Activated CD4-positive, alpha-beta T cell treated with anti-CD3 and anti-CD28 coated beads, Interleukin-2, amount 10 ng/mL, durations not matched to agents 24 days and 14 days (primary cell): Measurements from ENCODE around the gene TMEM40. TPM values are rescaled to one million over a fixed set of nuclear protein-coding genes. Genes with fewer than 3 reads are reported as not detected.
"Not testable (repeated sequence)": the region's sequence is repeated elsewhere in the genome, so short reads cannot be mapped to it uniquely, and the experiment has no call there.

Experiments
- DNase-seq: peaks from one replicate; pipeline ENCODE4 v3.0.0; 2022
- H3K27ac Mint-ChIP-seq: one replicate; pipeline ENCODE4 v1.8.0; 2022; ENCODE audit warnings: mild to moderate bottlenecking, mixed read lengths
- H3K27me3 Mint-ChIP-seq: one replicate; pipeline ENCODE4 v1.8.0; 2022; ENCODE audit warnings: mixed read lengths
- H3K36me3 Mint-ChIP-seq: one replicate; pipeline ENCODE4 v1.8.0; 2022; ENCODE audit warnings: low read depth, mild to moderate bottlenecking, mixed read lengths
- H3K4me1 Mint-ChIP-seq: one replicate; pipeline ENCODE4 v1.8.0; 2021; ENCODE audit warnings: mixed read lengths
- H3K4me3 Mint-ChIP-seq: one replicate; pipeline ENCODE4 v1.8.0; 2022; ENCODE audit warnings: mild to moderate bottlenecking, moderate library complexity, mixed read lengths
- H3K9me3 Mint-ChIP-seq: one replicate; pipeline ENCODE4 v1.8.0; 2021; ENCODE audit warnings: mixed read lengths
- intact Hi-C: fragments of 100-400 bp; cut with micrococcal nuclease; formaldehyde crosslinking; loops from one replicate; pipeline ENCODE4 v1.15.1; 2023
- total RNA-seq: library from RNA; stranded (reverse); gene quantifications from 2 replicates; pipeline ENCODE4 v1.2.3, GENCODE V29; 2022

TMEM40 gene
- total RNA-seq, 1 donor from 2014 or later = not detected

GRCh38 chr3:12791430-12791829 is 32.4 kb upstream of the TMEM40 start:
- H3K27me3 Mint-ChIP-seq = peaks cover 21% of the 10 kb centered on the region

DNA sequence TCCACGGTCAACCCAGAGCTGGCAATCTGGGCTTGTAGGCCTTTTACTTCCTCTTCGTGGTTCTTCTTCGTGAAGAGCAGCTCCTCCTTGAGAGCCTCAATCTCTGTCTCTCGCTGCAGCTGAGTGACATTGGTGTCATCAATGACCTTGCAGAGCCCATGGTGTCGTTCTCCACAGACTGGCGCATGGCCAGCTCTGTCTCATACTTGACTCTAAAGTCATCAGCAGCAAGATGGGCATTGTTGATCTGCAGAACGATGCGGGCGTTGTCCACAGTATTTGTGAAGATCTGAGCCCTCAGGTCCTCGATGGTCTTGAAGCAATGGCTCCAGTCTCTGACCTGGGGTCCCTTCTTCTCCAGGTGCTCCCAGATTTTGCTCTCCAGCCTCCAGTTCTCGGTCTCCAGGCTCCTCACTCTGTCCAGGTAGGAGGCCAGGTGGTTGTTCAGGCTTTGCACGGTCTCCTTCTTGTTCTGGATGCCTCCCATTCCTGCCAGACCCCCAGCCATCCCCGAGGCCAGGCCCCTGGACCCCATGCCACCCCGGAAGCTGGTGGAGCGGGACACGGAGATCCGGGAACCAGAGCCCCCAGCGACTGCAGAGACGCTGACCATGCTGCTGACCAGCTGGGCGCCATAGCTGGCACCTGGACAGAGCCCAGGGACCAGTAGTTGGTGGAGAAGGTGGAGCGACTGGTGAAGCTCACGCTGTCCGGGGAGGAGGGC is 29.1 kb upstream of the TMEM40 start:
- not testable (repeated sequence) for H3K4me3 Mint-ChIP-seq, H3K27ac Mint-ChIP-seq, H3K36me3 Mint-ChIP-seq, DNase-seq, H3K9me3 Mint-ChIP-seq, H3K4me1 Mint-ChIP-seq
- intact Hi-C loops = loop anchor here (5.0 kb wide), 1 partner anchor 104 kb away; no protein-coding TSS in a partner anchor
- H3K27me3 Mint-ChIP-seq = peaks cover 17% of the 10 kb centered on the region

More at GRCh38 chr3:12791430-12791829, 32.4 kb upstream of the TMEM40 start:
- H3K4me3 Mint-ChIP-seq = no peak overlapping the region
- no peak overlapping the region for H3K27ac Mint-ChIP-seq
- no peaks in the 10 kb centered on the region for H3K36me3 Mint-ChIP-seq
- peaks cover 3% of the 10 kb centered on the region for H3K4me1 Mint-ChIP-seq
- intact Hi-C loops = no loop called here
- no peaks in the 10 kb centered on the region for H3K9me3 Mint-ChIP-seq
- DNase-seq = no peak

GRCh38 chr3:12787346-12787745 is 28.3 kb upstream of the TMEM40 start:
- not testable (repeated sequence) for H3K36me3 Mint-ChIP-seq, H3K4me3 Mint-ChIP-seq
- intact Hi-C loops = loop anchor here (5.0 kb wide), 1 partner anchor 105 kb away; no protein-coding TSS in a partner anchor

DNA sequence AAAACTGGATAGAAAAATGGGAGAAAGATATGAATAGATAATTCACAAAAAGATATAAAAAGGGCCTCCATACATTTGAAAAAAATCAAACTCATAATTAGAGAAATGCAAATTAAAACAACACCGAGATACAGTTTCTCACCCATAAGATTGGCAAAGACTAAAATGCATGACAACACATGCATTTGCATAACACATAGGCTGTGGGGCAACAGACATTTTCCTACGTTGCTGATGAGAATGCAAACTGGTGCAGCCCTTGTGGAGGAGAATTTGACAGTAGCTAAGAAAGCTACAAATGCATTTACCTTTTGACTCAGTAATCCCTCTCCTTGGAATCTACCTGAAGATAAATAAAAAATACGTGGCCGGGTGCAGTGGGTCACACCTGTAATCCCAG is 26.0 kb upstream of the TMEM40 start:
- Mint-ChIP-seq H3K9me3 (no peaks in the 10 kb centered on the region), H3K27ac (no peak overlapping the region), H3K27me3 (peaks cover 24% of the 10 kb centered on the region), H3K4me3 (no peak overlapping the region), H3K4me1 (no peaks in the 10 kb centered on the region), H3K36me3 (no peaks in the 10 kb centered on the region)
- no peak for DNase-seq
- intact Hi-C loops = loop anchor here (5.0 kb wide), 1 partner anchor 107 kb away; no protein-coding TSS in a partner anchor

More at GRCh38 chr3:12787346-12787745, 28.3 kb upstream of the TMEM40 start:
- not testable (repeated sequence) for H3K9me3 Mint-ChIP-seq, H3K27ac Mint-ChIP-seq, H3K4me1 Mint-ChIP-seq
- DNase-seq = peak; percentile 82
- peaks cover 21% of the 10 kb centered on the region for H3K27me3 Mint-ChIP-seq

DNA sequence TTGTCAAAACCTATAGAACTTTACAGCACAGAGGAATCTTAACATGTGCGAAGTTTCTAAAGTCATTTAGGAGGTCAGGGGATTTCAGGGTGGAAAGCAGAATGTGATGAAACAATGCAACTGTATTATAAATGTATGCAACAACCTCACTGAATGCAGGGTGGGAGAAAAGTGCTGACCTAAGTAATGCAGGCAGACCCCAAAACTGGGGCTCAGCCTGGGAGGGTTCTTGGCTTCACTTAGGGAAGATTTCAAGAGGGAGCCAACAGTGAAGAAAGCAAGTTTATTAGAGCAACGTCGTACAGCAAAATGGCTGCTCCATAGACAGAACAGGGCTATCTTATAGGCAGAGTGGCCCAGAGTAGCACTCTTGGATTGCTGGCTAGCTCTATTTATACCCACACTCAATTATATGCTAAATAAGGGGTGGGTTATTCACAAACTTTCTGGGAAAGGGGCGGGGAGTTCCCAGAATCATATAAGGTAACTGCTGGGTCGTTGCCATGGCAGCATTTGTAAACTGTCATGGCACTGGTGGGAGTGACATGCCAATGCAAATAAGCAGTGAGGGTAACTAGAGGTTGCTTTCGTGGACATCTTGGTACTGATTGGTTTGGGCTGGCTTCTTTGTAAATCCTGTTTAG is 23.2 kb upstream of the TMEM40 start:
- intact Hi-C loops = no loop called here

GRCh38 chr3:12780751-12781150 is 21.7 kb upstream of the TMEM40 start:
- Mint-ChIP-seq H3K27ac (no peak overlapping the region), H3K4me1 (no peaks in the 10 kb centered on the region), H3K4me3 (no peak overlapping the region), H3K36me3 (no peaks in the 10 kb centered on the region), H3K27me3 (peaks cover 22% of the 10 kb centered on the region), H3K9me3 (no peaks in the 10 kb centered on the region)
- no peak for DNase-seq
- intact Hi-C loops = no loop called here

More for the DNA sequence above, 23.2 kb upstream of the TMEM40 start:
- Mint-ChIP-seq H3K4me3 (no peak overlapping the region), H3K27me3 (peaks cover 26% of the 10 kb centered on the region), H3K36me3 (no peaks in the 10 kb centered on the region), H3K27ac (no peak overlapping the region), H3K9me3 (no peaks in the 10 kb centered on the region), H3K4me1 (no peaks in the 10 kb centered on the region)
- DNase-seq = no peak

GRCh38 chr3:12777171-12777570 is 18.1 kb upstream of the TMEM40 start:
- H3K9me3 Mint-ChIP-seq = no peaks in the 10 kb centered on the region
- no peak for DNase-seq
- H3K27me3 Mint-ChIP-seq = peaks cover 15% of the 10 kb centered on the region
- H3K4me3 Mint-ChIP-seq = no peak overlapping the region
- no peaks in the 10 kb centered on the region for H3K36me3 Mint-ChIP-seq
- no peak overlapping the region for H3K27ac Mint-ChIP-seq
- peaks cover 6% of the 10 kb centered on the region for H3K4me1 Mint-ChIP-seq
- intact Hi-C loops = no loop called here

DNA sequence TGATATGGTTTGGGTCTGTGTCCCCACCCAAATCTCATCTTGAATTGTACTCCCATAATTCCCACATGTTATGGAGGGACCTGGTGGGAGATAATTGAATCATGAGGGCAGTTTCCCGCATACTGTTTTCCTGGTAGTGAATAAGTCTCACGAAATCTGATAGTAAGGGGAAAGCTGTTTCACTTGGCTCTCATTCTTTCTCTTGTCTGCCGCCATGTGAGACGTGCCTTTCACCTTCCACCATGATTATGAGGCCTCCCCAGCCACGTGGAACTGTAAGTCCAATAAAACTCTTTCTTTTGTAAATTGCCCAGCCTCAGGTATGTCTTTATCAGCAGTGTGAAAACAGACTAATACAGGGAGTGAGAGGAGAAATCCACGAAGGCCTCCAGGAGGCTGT is 16.9 kb upstream of the TMEM40 start:
- H3K36me3 Mint-ChIP-seq, intact Hi-C loops, H3K4me3 Mint-ChIP-seq, DNase-seq, H3K27ac Mint-ChIP-seq, H3K4me1 Mint-ChIP-seq, H3K9me3 Mint-ChIP-seq: not testable (repeated sequence)
- peaks cover 17% of the 10 kb centered on the region for H3K27me3 Mint-ChIP-seq

DNA sequence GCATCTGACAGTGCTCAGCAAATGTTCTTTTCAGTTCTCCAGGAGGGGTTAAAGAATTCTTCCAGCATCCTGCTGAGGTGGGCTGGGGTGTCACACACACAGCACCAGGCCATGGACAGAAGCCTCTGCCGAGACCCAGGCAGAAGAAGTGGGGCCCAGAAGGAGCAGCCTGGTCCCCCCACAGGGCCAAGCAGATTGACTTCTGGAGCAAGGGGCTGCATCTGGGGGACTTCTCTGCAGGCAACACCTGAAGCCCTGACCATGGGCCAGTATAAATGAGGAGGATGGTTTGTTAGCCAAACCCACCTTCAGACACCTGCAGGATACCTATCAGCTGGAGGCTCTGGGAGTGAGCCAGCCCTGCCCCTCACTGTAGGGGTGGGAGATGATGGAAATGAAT is 16.2 kb upstream of the TMEM40 start:
- Mint-ChIP-seq H3K4me3 (no peak overlapping the region), H3K27ac (no peak overlapping the region), H3K36me3 (no peaks in the 10 kb centered on the region), H3K9me3 (no peaks in the 10 kb centered on the region), H3K4me1 (peaks cover 6% of the 10 kb centered on the region), H3K27me3 (peaks cover 15% of the 10 kb centered on the region)
- intact Hi-C loops = no loop called here
- DNase-seq = no peak

DNA sequence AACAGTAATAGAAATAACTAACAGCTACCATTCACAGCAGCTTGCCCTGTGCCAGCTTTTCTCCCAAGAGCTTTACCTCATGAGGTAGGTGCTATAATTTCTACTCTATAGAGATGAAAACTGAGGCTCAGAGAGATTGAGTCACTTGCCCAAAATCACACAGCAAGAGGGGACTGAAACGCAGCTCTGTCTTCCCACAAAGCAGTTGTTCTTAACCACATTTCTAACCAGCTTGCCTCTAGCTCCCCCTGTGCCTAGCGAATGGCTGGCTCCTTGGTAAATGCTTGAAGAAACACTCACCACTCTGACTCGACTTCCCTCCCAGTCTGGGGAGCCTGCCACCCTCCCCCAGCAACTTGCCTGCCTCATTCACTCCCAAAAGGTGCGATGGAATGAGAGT is 15.6 kb upstream of the TMEM40 start:
- peaks cover 6% of the 10 kb centered on the region for H3K4me1 Mint-ChIP-seq
- peaks cover 14% of the 10 kb centered on the region for H3K27me3 Mint-ChIP-seq
- no peak for DNase-seq
- H3K9me3 Mint-ChIP-seq = no peaks in the 10 kb centered on the region
- intact Hi-C loops = no loop called here
- H3K36me3 Mint-ChIP-seq = no peaks in the 10 kb centered on the region
- H3K4me3 Mint-ChIP-seq = no peak overlapping the region
- no peak overlapping the region for H3K27ac Mint-ChIP-seq

DNA sequence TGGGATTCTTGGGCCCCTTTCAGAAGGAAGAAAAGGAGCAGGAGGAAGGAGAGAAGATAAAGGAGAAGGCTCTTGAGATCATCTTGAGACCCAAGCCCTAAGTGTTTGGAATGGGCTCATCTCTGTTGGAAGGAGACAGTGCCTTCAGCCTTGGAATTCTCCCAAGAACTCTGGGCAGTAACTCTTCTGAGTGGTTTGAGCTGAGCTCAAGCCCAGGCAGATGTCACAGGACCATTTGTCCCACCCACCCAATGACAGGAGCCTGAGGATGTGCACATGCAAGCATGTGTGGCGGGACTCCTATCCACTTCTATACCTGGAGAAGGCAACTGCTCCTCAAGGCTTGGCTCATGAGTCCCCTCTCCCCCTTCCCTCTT is 14.6 kb upstream of the TMEM40 start:
- Mint-ChIP-seq H3K36me3 (no peaks in the 10 kb centered on the region), H3K27ac (no peak overlapping the region), H3K4me3 (no peak overlapping the region), H3K27me3 (peaks cover 12% of the 10 kb centered on the region), H3K9me3 (no peaks in the 10 kb centered on the region), H3K4me1 (peaks cover 6% of the 10 kb centered on the region)
- no peak for DNase-seq
- intact Hi-C loops = no loop called here

DNA sequence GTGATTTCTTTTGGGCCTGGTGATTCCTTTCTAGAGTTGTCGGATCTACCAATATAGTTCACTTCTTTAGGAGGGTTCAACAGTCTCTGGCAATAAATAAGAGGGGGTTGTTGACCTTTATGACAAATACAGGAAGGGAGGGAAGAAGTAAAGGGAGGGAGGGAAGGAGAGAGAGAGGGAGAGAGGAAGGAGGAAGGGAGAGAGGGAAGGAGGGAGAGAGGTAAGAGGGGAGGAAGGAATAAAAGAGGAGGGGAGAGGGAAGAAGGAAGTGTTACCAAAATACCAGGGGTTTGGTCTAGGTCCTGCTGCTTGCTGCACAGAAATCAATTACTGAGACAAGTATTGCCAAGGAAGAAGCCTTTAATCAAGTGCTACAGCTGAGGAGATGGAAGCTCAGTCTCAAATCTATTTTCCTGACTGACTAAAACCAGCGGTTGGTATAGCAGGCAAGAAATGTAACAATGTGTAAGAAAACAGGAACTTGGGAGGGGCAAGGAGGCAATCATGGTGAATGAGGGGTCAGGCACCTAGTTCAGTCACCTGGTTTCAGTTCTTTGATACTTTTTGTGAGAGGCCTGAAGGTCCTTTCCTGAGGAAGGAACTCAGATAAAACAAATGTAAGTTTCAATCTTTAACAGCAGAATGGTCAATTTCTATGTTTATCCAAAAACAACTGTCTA is 14.1 kb upstream of the TMEM40 start:
- H3K4me3 Mint-ChIP-seq = no peak overlapping the region
- peaks cover 12% of the 10 kb centered on the region for H3K27me3 Mint-ChIP-seq
- intact Hi-C loops = no loop called here
- peaks cover 6% of the 10 kb centered on the region for H3K4me1 Mint-ChIP-seq
- no peak for DNase-seq
- H3K27ac Mint-ChIP-seq = no peak overlapping the region
- no peaks in the 10 kb centered on the region for H3K36me3 Mint-ChIP-seq
- H3K9me3 Mint-ChIP-seq = no peaks in the 10 kb centered on the region

GRCh38 chr3:12772462-12772861 is 13.4 kb upstream of the TMEM40 start:
- H3K4me1 Mint-ChIP-seq = peaks cover 6% of the 10 kb centered on the region
- intact Hi-C loops = no loop called here
- no peak for DNase-seq
- peaks cover 10% of the 10 kb centered on the region for H3K27me3 Mint-ChIP-seq
- H3K9me3 Mint-ChIP-seq = no peaks in the 10 kb centered on the region
- no peak overlapping the region for H3K4me3 Mint-ChIP-seq
- H3K36me3 Mint-ChIP-seq = no peaks in the 10 kb centered on the region
- H3K27ac Mint-ChIP-seq = no peak overlapping the region

DNA sequence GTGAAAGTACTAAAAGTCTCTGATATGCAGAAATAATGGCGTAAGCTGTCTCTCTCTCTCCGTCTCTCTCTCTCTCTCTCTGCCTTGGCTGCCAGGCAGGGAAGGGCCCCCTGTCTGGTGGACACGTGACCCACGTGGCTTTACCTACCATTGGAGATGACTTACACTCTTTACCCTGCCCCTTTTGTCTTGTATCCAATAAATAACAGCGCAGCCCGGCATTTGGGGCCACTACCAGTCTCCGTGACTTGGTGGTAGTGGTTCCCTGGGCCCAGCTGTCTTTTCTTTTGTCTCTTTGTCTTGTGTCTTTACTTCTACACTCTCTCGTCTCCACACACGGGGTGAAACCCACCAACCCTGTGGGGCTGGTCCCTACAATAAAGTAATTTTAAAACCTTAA is 12.2 kb upstream of the TMEM40 start:
- DNase-seq = no peak
- Mint-ChIP-seq H3K36me3 (no peaks in the 10 kb centered on the region), H3K9me3 (no peaks in the 10 kb centered on the region), H3K4me1 (peaks cover 6% of the 10 kb centered on the region), H3K27me3 (peaks cover 8% of the 10 kb centered on the region), H3K27ac (no peak overlapping the region), H3K4me3 (no peak overlapping the region)
- intact Hi-C loops = no loop called here
